ENCODE data around the gene ATP8B1. TPM values are rescaled to one million over a fixed set of nuclear protein-coding genes. Genes with fewer than 3 reads are reported as not detected.

The ATP8B1 gene
- total RNA-seq, 1 experiment from 2014 or later = 5.6 TPM

GRCh38 chr18:57754577-57755338 is 48.4 kb downstream of the ATP8B1 start (continued):
- TF ChIP-seq STAT6 (CRISPR knock-in tag; conservative IDR thresholded peaks at IDR 0.05; ENCODE audit: low read depth) (no peak), RELA (CRISPR knock-in tag; IDR thresholded peaks at IDR 0.05; ENCODE audit: borderline replicate concordance) (no peak), MAX (CRISPR knock-in tag; IDR thresholded peaks at IDR 0.05) (no peak), TEAD4 (CRISPR knock-in tag; IDR thresholded peaks at IDR 0.05) (no peak), ZNF121 (CRISPR knock-in tag; IDR thresholded peaks at IDR 0.05) (no peak)
- TF ChIP-seq, protein P1, sequence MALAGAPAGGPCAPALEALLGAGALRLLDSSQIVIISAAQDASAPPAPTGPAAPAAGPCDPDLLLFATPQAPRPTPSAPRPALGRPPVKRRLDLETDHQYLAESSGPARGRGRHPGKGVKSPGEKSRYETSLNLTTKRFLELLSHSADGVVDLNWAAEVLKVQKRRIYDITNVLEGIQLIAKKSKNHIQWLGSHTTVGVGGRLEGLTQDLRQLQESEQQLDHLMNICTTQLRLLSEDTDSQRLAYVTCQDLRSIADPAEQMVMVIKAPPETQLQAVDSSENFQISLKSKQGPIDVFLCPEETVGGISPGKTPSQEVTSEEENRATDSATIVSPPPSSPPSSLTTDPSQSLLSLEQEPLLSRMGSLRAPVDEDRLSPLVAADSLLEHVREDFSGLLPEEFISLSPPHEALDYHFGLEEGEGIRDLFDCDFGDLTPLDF (CRISPR knock-in tag; IDR thresholded peaks at IDR 0.05) = no peak
- TF ChIP-seq, protein P2, sequence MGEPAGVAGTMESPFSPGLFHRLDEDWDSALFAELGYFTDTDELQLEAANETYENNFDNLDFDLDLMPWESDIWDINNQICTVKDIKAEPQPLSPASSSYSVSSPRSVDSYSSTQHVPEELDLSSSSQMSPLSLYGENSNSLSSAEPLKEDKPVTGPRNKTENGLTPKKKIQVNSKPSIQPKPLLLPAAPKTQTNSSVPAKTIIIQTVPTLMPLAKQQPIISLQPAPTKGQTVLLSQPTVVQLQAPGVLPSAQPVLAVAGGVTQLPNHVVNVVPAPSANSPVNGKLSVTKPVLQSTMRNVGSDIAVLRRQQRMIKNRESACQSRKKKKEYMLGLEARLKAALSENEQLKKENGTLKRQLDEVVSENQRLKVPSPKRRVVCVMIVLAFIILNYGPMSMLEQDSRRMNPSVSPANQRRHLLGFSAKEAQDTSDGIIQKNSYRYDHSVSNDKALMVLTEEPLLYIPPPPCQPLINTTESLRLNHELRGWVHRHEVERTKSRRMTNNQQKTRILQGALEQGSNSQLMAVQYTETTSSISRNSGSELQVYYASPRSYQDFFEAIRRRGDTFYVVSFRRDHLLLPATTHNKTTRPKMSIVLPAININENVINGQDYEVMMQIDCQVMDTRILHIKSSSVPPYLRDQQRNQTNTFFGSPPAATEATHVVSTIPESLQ (CRISPR knock-in tag; IDR thresholded peaks at IDR 0.05) = no peak

- Mint-ChIP-seq H3K4me1 (peaks cover 17% of the 10 kb centered on the region), H3K27ac (no peak overlapping the region), H3K9me3 (peaks cover 8% of the 10 kb centered on the region), H3K27me3 (ENCODE audit: low read depth) (no peaks in the 10 kb centered on the region), H3K4me3 (no peak overlapping the region), H3K36me3 (peaks cover 6% of the 10 kb centered on the region; the same call in 1 of the 2 replicates)
- TF ChIP-seq ZNF532 (CRISPR knock-in tag; IDR thresholded peaks at IDR 0.05; ENCODE audit: borderline replicate concordance) (no peak), PRDM15 (CRISPR knock-in tag; IDR thresholded peaks at IDR 0.05) (no peak), IRF2 (CRISPR knock-in tag; IDR thresholded peaks at IDR 0.05; ENCODE audit: borderline replicate concordance, low read depth) (no peak)
- ChIA-PET POLR2A (no interaction called here), CTCF (no interaction called here)
- DNase-seq (ENCODE audit: low spot score) (no peak), ATAC-seq (no peak)
These were observed 50.1 kb downstream of the ATP8B1 start for GRCh38 chr18:57753063-57753462.
